ENCODE measurements around the gene BIRC2.

BIRC2 gene

GRCh38 chr11:102402548-102402947 lies 55.5 kb downstream of the BIRC2 start:
- no peak for DNase-seq

GRCh38 chr11:102405501-102405900 lies 58.5 kb downstream of the BIRC2 start:
- no peak for DNase-seq

GRCh38 chr11:102406099-102406498 lies 59.1 kb downstream of the BIRC2 start:
- no peak for DNase-seq

GRCh38 chr11:102407901-102408300 lies 60.9 kb downstream of the BIRC2 start:
- DNase-seq, result no peak

GRCh38 chr11:102408339-102408738 lies 61.3 kb downstream of the BIRC2 start:
- DNase-seq, result peak in 1 of 3 experiments; percentile 34

- DNase-seq, result no peak
Observed at GRCh38 chr11:102410382-102410784, 63.4 kb downstream of the BIRC2 start.

GRCh38 chr11:102411142-102411541 lies 64.1 kb downstream of the BIRC2 start:
- no peak for DNase-seq

- DNase-seq, result no peak
Observed at GRCh38 chr11:102413497-102413896, 66.5 kb downstream of the BIRC2 start.

GRCh38 chr11:102414559-102414958 lies 67.5 kb downstream of the BIRC2 start:
- peak in 1 of 3 experiments; percentile 36 for DNase-seq

- DNase-seq, result no peak
Observed at GRCh38 chr11:102415304-102415916, 68.4 kb downstream of the BIRC2 start.

GRCh38 chr11:102416976-102417375 lies 70.0 kb downstream of the BIRC2 start:
- no peak for DNase-seq

GRCh38 chr11:102419181-102419580 lies 72.2 kb downstream of the BIRC2 start:
- DNase-seq, result no peak

- peak in 1 of 3 experiments; percentile 37 for DNase-seq
Observed at GRCh38 chr11:102420547-102420946, 73.5 kb downstream of the BIRC2 start.

GRCh38 chr11:102421261-102421660 lies 74.2 kb downstream of the BIRC2 start:
- DNase-seq, result peak; percentile 53 to 98 (median 79)

GRCh38 chr11:102422817-102423712 lies 76.1 kb downstream of the BIRC2 start:
- peak in 1 of 3 experiments; percentile 57 for DNase-seq

- peak in 2 of 3 experiments; percentile 19 to 79 for DNase-seq
Observed at GRCh38 chr11:102423936-102424335, 76.9 kb downstream of the BIRC2 start.

- peak in 1 of 3 experiments; percentile 34 for DNase-seq
Observed at GRCh38 chr11:102426000-102426399, 79.0 kb downstream of the BIRC2 start.

- no peak for DNase-seq
Observed at GRCh38 chr11:102426570-102426969, 79.6 kb downstream of the BIRC2 start.

- no peak for DNase-seq
Observed at GRCh38 chr11:102427068-102427467, 80.1 kb downstream of the BIRC2 start.
